ENCODE data around the gene UACA. TPM values are rescaled to one million over a fixed set of nuclear protein-coding genes. Genes with fewer than 3 reads are reported as not detected.

The UACA gene
- total and polyA plus RNA-seq, 2 experiments from 2014 or later, result 46.7 to 58.7 TPM

- Histone ChIP-seq H3K36me3 (replicated peaks; ENCODE audit: insufficient read depth, low read depth) (no peaks in the 10 kb centered on the region), H3K4me1 (ENCODE audit: insufficient read depth) (no peaks in the 10 kb centered on the region), H4K20me1 (ENCODE audit: insufficient read depth, poor library complexity, severe bottlenecking) (no peaks in the 10 kb centered on the region), H3K9me3 (ENCODE audit: low read depth) (no peaks in the 10 kb centered on the region), H3K27me3 (no peaks in the 10 kb centered on the region), H3K4me3 (no peak overlapping the region), H2AFZ (no peak overlapping the region), H3K4me2 (no peak overlapping the region), H3K27ac (no peak overlapping the region), H3K9me2 (replicated peaks; ENCODE audit: insufficient read depth) (no peaks in the 10 kb centered on the region), H3K79me2 (no peaks in the 10 kb centered on the region)
- WGBS (ENCODE audit: low lambda C conversion rate, missing lambda C conversion rate), result 78% methylated on average over 3 of the region's 3 CpGs
- TF ChIP-seq EZH2phosphoT487 (IDR thresholded peaks at IDR 0.05; ENCODE audit: low read depth, severe bottlenecking, unreplicated experiment) (no peak), EZH2 (IDR thresholded peaks at IDR 0.05; ENCODE audit: borderline replicate concordance) (no peak)
- TF ChIP-seq, protein P1, sequence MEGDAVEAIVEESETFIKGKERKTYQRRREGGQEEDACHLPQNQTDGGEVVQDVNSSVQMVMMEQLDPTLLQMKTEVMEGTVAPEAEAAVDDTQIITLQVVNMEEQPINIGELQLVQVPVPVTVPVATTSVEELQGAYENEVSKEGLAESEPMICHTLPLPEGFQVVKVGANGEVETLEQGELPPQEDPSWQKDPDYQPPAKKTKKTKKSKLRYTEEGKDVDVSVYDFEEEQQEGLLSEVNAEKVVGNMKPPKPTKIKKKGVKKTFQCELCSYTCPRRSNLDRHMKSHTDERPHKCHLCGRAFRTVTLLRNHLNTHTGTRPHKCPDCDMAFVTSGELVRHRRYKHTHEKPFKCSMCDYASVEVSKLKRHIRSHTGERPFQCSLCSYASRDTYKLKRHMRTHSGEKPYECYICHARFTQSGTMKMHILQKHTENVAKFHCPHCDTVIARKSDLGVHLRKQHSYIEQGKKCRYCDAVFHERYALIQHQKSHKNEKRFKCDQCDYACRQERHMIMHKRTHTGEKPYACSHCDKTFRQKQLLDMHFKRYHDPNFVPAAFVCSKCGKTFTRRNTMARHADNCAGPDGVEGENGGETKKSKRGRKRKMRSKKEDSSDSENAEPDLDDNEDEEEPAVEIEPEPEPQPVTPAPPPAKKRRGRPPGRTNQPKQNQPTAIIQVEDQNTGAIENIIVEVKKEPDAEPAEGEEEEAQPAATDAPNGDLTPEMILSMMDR (IDR thresholded peaks at IDR 0.05; ENCODE audit: poor library complexity), result no peak
- DNase-seq (ENCODE audit: low spot score), result no peak
Observed at GRCh38 chr15:70770863-70771262, 7.5 kb upstream of the UACA start.

GRCh38 chr15:70768257-70768883 lies 5.0 kb upstream of the UACA start:
- Histone ChIP-seq H3K27ac (peak overlapping the region; percentile 62), H4K20me1 (ENCODE audit: insufficient read depth, poor library complexity, severe bottlenecking) (no peaks in the 10 kb centered on the region), H3K4me2 (peak overlapping the region; percentile 58), H3K79me2 (no peaks in the 10 kb centered on the region), H2AFZ (peak overlapping the region; percentile 13), H3K36me3 (replicated peaks; ENCODE audit: insufficient read depth, low read depth) (no peaks in the 10 kb centered on the region), H3K9me2 (replicated peaks; ENCODE audit: insufficient read depth) (no peaks in the 10 kb centered on the region), H3K27me3 (no peaks in the 10 kb centered on the region), H3K4me1 (ENCODE audit: insufficient read depth) (no peaks in the 10 kb centered on the region), H3K4me3 (no peak overlapping the region), H3K9me3 (ENCODE audit: low read depth) (no peaks in the 10 kb centered on the region)
- TF ChIP-seq, protein P1 (IDR thresholded peaks at IDR 0.05; ENCODE audit: poor library complexity), result no peak
- no peak for TF ChIP-seq EZH2phosphoT487 (IDR thresholded peaks at IDR 0.05; ENCODE audit: low read depth, severe bottlenecking, unreplicated experiment)
- no peak for TF ChIP-seq EZH2 (IDR thresholded peaks at IDR 0.05; ENCODE audit: borderline replicate concordance)
- WGBS (ENCODE audit: low lambda C conversion rate, missing lambda C conversion rate), result 30% methylated on average over 3 of the region's 3 CpGs
- DNase-seq (ENCODE audit: low spot score), result peak; percentile 25

- WGBS (ENCODE audit: low lambda C conversion rate, missing lambda C conversion rate), result 70% methylated on average over 3 of the region's 3 CpGs
- Histone ChIP-seq H2AFZ (peak overlapping the region; percentile 13), H3K9me3 (ENCODE audit: low read depth) (no peaks in the 10 kb centered on the region), H3K36me3 (replicated peaks; ENCODE audit: insufficient read depth, low read depth) (no peaks in the 10 kb centered on the region), H3K4me3 (no peak overlapping the region), H4K20me1 (ENCODE audit: insufficient read depth, poor library complexity, severe bottlenecking) (no peaks in the 10 kb centered on the region), H3K27me3 (no peaks in the 10 kb centered on the region), H3K4me2 (peak overlapping the region; percentile 58), H3K9me2 (replicated peaks; ENCODE audit: insufficient read depth) (no peaks in the 10 kb centered on the region), H3K4me1 (ENCODE audit: insufficient read depth) (no peaks in the 10 kb centered on the region), H3K79me2 (no peaks in the 10 kb centered on the region), H3K27ac (peak overlapping the region; percentile 62)
- DNase-seq (ENCODE audit: low spot score), result no peak
- TF ChIP-seq EZH2 (IDR thresholded peaks at IDR 0.05; ENCODE audit: borderline replicate concordance) (no peak), EZH2phosphoT487 (IDR thresholded peaks at IDR 0.05; ENCODE audit: low read depth, severe bottlenecking, unreplicated experiment) (no peak)
- TF ChIP-seq, protein P1 (IDR thresholded peaks at IDR 0.05; ENCODE audit: poor library complexity), result no peak
Observed at GRCh38 chr15:70767667-70768066, 4.3 kb upstream of the UACA start.

Data from hepatocyte (in vitro differentiated cells).